Right atrium auricular region (tissue), 2 donors: ENCODE measurements around the gene RNASE13. TPM values are rescaled to one million over a fixed set of nuclear protein-coding genes. Genes with fewer than 3 reads are reported as not detected.

Experiments used
- DNase-seq: peaks from one replicate; pipeline ENCODE4 v3.0.0-alpha.2; 2019; ENCODE audit warnings: low spot score
- H3K27ac ChIP-seq, 2 donors: fragments of 200-600 bp; sonication (generic); 1 replicate in 1 of 2; 2 replicates in 1 of 2; pipeline ENCODE4 v1.5.1; 2016 to 2019
- H3K27me3 ChIP-seq, 2 donors: fragments of 200-600 bp; sonication (generic); one replicate each; pipeline versions ENCODE4 v1.5.1 to v1.6.0; 2017 to 2019
- H3K36me3 ChIP-seq: fragments of 200-600 bp; sonication (generic); one replicate; pipeline ENCODE4 v1.5.1; 2016
- H3K4me1 ChIP-seq, 2 donors: fragments of 200-600 bp; sonication (generic); one replicate each; pipeline versions ENCODE4 v1.5.1 to v1.6.0; 2017 to 2019
- H3K4me3 ChIP-seq, 2 donors: fragments of 200-600 bp; sonication (generic); 1 replicate in 1 of 2; 2 replicates in 1 of 2; pipeline ENCODE4 v1.5.1; 2017 to 2019; ENCODE audit warnings: mild to moderate bottlenecking in 1 of 2, moderate library complexity in 1 of 2
- H3K9me3 ChIP-seq, 2 donors: fragments of 200-600 bp; sonication (generic); one replicate each; pipeline ENCODE4 v1.5.1; 2019
- CTCF ChIP-seq, 2 donors: fragments of 200-600 bp; sonication (generic); IDR thresholded peaks; one replicate each; pipeline ENCODE4 v1.5.1; 2019; ENCODE audit warnings: antibody characterized with exemption in 2 of 2
- total RNA-seq, 2 donors: library from RNA; depleted of rRNA; stranded (reverse); fragments of >200 nt; gene quantifications; one replicate each; pipeline ENCODE4 v1.1.0, GENCODE V29; 2016

Gene RNASE13
- total RNA-seq, 2 donors from 2014 or later, result not detected

- no peaks in the 10 kb centered on the region for H3K9me3 ChIP-seq
- no peaks in the 10 kb centered on the region for H3K27me3 ChIP-seq
- no peak for TF ChIP-seq CTCF (IDR thresholded peaks at IDR 0.05)
- no peak overlapping the region for H3K27ac ChIP-seq
- H3K36me3 ChIP-seq, result peaks cover 57% of the 10 kb centered on the region
- H3K4me1 ChIP-seq, result peaks cover 0 to 26% of the 10 kb centered on the region in 2 donors
- no peak overlapping the region for H3K4me3 ChIP-seq
- DNase-seq, result no peak
These were observed 15.2 kb downstream of the RNASE13 start for GRCh38 chr14:21019366-21019765.

- Histone ChIP-seq H3K9me3 (no peaks in the 10 kb centered on the region), H3K27ac (no peak overlapping the region), H3K27me3 (no peaks in the 10 kb centered on the region), H3K36me3 (peaks cover 57% of the 10 kb centered on the region), H3K4me3 (no peak overlapping the region), H3K4me1 (peaks cover 0 to 21% of the 10 kb centered on the region in 2 donors)
- no peak for DNase-seq
- no peak for TF ChIP-seq CTCF (IDR thresholded peaks at IDR 0.05)
These were observed 15.8 kb downstream of the RNASE13 start for GRCh38 chr14:21018781-21019180.

GRCh38 chr14:21018286-21018685 is 16.3 kb downstream of the RNASE13 start:
- no peaks in the 10 kb centered on the region for H3K27me3 ChIP-seq
- no peak overlapping the region for H3K4me3 ChIP-seq
- H3K27ac ChIP-seq, result no peak overlapping the region
- TF ChIP-seq CTCF (IDR thresholded peaks at IDR 0.05), result no peak
- no peaks in the 10 kb centered on the region for H3K9me3 ChIP-seq
- H3K36me3 ChIP-seq, result peaks cover 57% of the 10 kb centered on the region
- peaks cover 0 to 16% of the 10 kb centered on the region in 2 donors for H3K4me1 ChIP-seq
- DNase-seq, result no peak

GRCh38 chr14:21017528-21018245 is 16.9 kb downstream of the RNASE13 start:
- TF ChIP-seq CTCF (IDR thresholded peaks at IDR 0.05), result no peak
- H3K36me3 ChIP-seq, result peaks cover 57% of the 10 kb centered on the region
- H3K9me3 ChIP-seq, result no peaks in the 10 kb centered on the region
- H3K4me1 ChIP-seq, result peaks cover 0 to 10% of the 10 kb centered on the region in 2 donors
- no peak for DNase-seq
- H3K27ac ChIP-seq, result no peak overlapping the region
- H3K4me3 ChIP-seq, result no peak overlapping the region
- H3K27me3 ChIP-seq, result no peaks in the 10 kb centered on the region

GRCh38 chr14:21016413-21017190 is 18.0 kb downstream of the RNASE13 start:
- no peak for DNase-seq
- Histone ChIP-seq H3K27ac (no peak overlapping the region), H3K9me3 (no peaks in the 10 kb centered on the region), H3K4me3 (no peak overlapping the region), H3K36me3 (peaks cover 51% of the 10 kb centered on the region), H3K4me1 (peaks cover 0 to 5% of the 10 kb centered on the region in 2 donors), H3K27me3 (no peaks in the 10 kb centered on the region)
- no peak for TF ChIP-seq CTCF (IDR thresholded peaks at IDR 0.05)
